ENCODE data around the gene JPH2. TPM values are rescaled to one million over a fixed set of nuclear protein-coding genes. Genes with fewer than 3 reads are reported as not detected.

JPH2 gene
- polyA plus RNA-seq, 12 donors, result 20.5 to 116 (median 74.7) TPM

- DNase-seq, result no peak
Observed at GRCh38 chr20:44064501-44065400, 122.2 kb downstream of the JPH2 start.

Other genes starting within 250 kb of the JPH2 start
- 10 to 100 TPM in 10 of 12 donors, 1 to 10 TPM in 1, not detected in 1; 9.1 to 35.7 (median 28.8) TPM for gene OSER1, start 23.6 kb upstream of the JPH2 start, polyA plus RNA-seq (ENCODE audit: insufficient read length in 12 of 12)
- 1 to 10 TPM in 1 of 12 donors, under 1 TPM in 6, not detected in 5; 0.09 to 1.0 (median 0.30) TPM for gene GDAP1L1, start 60.1 kb upstream of the JPH2 start, polyA plus RNA-seq (ENCODE audit: insufficient read length in 12 of 12)
- gene FITM2, start 124.0 kb upstream of the JPH2 start, polyA plus RNA-seq (ENCODE audit: insufficient read length in 12 of 12), result 10 to 100 TPM in 1 of 12 donors, 1 to 10 TPM in 10, not detected in 1; 5.3 to 10.3 (median 7.2) TPM
- gene R3HDML, start 149.9 kb upstream of the JPH2 start, polyA plus RNA-seq (ENCODE audit: insufficient read length in 12 of 12), result not detected
- gene HNF4A, start 168.5 kb upstream of the JPH2 start, polyA plus RNA-seq (ENCODE audit: insufficient read length in 12 of 12), result 10 to 100 TPM in 1 of 12 donors, under 1 TPM in 5, not detected in 6; 0.04 to 40.5 (median 0.30) TPM